SU-DHL-6 (cell line): ENCODE measurements around the gene RIMS4.

Experiments used
- CTCF ChIP-seq: fragments of 200-600 bp; sonication (generic); IDR thresholded peaks from one replicate; pipeline ENCODE4 v1.5.1; 2017; ENCODE audit warnings: antibody characterized with exemption, mild to moderate bottlenecking, low read length, moderate library complexity; ENCODE audit not compliant: insufficient read depth, poor library complexity, severe bottlenecking
- EZH2phosphoT487 ChIP-seq: fragments of 200-600 bp; sonication (generic), shearing (Covaris generic); conservative IDR thresholded peaks from 2 replicates; pipeline ENCODE4 v1.6.1; 2018; ENCODE audit warnings: mild to moderate bottlenecking, antibody characterized with exemption, low read length, moderate library complexity, mixed read lengths

- TF ChIP-seq CTCF: no peak
- TF ChIP-seq EZH2phosphoT487: no peak
These were observed 24.8 kb upstream of the RIMS4 start for GRCh38 chr20:44835116-44835515.
